ENCODE data around the gene FOXN3.

FOXN3 gene

DNA sequence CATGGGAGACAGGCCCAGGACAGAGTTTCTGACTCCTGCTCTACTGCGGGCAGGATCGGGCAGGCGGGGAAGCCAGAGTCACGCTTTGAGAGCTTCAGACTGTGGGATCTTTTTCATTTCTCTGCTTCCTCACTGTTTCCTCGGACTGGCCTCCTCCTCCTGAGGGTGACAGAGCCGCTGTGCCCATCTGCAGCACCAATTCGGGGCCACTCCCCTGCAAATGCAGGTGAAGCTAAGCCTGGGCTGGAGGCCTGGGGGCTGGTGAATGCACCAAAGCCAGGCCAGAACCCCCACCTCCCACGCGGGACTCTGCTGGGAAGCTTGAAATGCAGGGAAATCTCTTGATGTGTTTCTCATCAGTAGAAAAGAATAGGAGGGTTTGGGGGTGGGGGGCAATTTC is 77.5 kb downstream of the FOXN3 start:
- DNase-seq (ENCODE audit: low read depth in 2 of 3, low spot score in 1 of 3): no peak

DNA sequence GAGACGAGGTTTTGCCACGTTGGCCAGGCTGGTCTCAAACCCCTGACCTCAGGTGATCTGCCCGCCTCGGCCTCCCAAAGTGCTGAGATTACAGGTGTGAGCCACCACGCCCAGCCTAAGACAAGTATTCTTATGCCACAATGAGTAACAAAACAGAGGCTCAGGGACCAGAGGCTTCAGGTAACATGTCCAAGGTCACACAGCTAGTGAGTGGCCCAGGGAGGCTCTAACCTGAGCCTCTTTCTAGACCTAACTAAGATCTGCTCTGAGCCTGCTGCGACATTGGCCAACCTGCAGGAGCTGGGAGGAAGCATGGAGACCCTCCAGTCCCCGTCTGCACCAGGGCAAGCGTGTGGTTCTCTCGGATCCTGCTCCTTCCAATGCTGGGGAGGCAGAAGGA is 77.9 kb downstream of the FOXN3 start:
- DNase-seq (ENCODE audit: low read depth in 2 of 3, low spot score in 1 of 3): no peak

DNA sequence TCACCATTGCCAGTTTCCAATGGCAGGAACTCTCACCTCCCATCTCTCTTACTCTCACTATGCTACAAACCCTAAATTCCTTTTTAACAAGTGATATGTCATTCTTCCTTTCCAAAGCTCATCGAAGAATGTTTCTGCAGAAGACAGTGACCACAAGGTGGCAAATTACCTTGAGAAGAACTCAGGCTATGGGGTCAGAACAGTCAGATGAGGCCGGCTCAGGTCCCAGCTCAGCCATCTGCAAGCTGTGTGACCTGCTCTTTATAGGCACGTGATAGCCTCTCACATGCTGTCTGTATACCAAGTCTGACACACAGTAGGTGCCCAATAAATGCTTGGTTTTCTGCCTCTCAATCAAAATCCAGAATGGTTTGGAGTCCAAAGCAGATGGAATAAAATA is 80.7 kb downstream of the FOXN3 start:
- no peak for DNase-seq (ENCODE audit: low read depth in 2 of 3, low spot score in 1 of 3)

DNA sequence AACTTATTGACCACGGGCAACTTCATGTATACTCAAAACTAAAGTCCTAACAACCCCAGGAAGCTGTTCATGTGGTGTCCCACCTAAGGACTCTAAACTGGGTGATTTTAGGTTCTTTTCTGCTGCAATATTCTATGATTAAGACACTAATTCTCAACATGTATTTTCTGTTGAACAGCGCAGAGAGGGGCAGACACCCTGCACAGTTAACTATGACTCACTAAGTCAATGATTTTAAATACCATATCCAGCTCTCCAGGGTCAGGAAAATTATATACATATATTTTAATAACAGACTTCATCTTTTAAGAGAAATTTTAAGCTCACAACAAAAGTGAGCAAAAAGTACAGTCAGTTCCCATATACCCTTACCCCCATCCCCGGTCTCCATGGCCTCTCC is 85.0 kb downstream of the FOXN3 start:
- DNase-seq (ENCODE audit: low read depth in 2 of 3, low spot score in 1 of 3): no peak

GRCh38 chr14:89331398-89331797 is 85.6 kb downstream of the FOXN3 start:
- no peak for DNase-seq (ENCODE audit: low read depth in 2 of 3, low spot score in 1 of 3)

DNA sequence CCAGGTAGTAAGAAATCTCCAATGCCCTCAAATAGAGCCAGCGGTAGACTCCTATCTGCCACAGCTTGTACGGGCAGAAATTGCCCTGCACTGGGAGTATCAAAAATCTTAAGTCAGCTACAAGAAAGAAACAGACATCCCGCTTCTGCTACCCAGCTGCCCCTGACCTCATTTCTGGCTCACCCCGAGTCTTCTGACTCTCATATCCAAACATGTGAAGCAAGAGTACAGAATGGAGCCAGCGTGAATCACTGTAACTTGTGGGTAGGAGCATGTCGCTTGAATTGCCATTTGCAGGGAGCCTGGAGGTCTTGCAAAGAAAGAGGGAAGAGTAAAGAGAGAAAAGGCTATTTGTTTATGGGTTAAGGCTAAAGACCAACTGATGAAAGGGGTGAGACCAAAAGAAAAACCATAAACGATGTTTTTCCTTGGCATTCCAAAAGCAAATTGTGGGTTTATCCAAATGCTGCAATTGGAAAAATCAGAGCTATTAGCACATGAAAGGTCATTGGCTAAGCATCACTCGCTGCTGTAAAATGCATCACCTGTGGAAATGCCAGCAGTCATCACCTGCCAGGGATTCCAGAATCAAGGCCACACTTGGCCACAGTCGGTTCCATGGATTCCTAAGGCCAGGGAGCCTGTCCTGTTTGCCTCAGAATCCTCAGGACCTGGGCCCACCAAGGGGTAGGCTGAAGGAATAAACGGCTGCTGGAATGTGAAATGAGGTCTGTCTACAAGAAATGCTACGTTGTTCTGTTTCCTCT is 86.6 kb downstream of the FOXN3 start:
- DNase-seq (ENCODE audit: low read depth in 2 of 3, low spot score in 1 of 3): no peak

DNA sequence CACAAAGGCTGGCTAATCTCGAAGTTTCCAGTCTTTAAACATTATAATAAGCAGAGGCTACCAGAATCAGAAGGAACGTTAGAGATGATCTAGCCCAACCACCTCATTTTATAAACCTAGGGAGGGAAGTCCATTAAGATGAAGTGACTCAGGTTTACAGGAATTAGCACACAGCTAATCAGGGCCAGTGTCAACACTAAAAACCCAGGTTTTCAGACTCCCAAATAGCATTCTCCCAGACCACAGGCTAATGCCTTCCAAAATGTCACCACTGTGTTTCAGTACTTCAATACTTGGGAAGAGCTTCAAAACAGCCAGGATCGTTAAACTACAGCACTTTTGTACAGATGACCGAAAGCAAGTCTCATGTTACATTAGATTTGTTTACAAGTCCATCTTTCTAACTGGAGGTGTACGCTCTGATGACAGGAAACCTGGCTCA is 89.2 kb downstream of the FOXN3 start:
- DNase-seq (ENCODE audit: low read depth in 2 of 3, low spot score in 1 of 3): no peak

DNA sequence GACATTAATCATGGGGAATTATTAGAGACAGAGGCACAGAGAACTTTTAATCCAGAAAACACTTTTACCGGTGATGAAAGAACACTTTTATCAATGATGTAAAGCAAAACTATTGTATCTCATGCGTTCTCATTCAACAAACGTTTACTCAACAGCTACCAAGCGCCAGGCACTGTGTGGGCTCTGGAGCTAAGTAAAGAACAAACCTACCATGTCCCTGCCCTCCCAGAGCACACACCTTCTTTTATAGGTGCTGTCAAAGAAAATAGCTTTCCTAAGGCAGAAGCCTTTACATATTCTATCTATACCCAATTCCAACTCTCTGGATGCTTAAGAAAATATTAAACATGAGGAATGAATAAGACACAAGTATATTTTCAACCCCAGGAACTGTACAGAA is 91.1 kb downstream of the FOXN3 start:
- DNase-seq (ENCODE audit: low read depth in 2 of 3, low spot score in 1 of 3): no peak

DNA sequence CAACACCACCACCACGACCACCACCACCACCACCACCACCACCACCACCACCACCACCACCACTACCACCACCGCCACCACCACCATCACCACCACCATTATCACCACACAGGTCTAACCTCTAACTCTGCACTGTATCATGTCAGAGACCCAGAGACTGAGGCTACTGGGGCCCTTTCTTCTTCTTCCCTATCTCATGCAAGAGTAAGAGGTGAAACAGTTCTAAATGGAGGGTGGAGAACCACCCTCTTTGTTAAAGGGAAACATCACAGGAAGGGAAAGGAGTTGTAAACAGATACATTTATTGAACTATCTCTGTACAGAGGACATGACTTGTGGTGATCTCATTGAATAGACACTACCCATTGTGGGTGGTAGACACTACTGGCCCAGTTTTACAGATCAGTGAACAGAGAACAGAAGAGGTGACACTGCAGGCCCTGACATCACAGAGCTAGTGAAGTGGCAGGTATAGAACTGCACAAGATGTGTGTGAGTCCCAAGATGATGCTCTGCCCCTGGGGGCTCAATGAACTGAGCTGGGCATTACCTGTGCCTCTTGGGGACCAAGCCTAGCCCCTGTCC is 91.6 kb downstream of the FOXN3 start:
- no peak for DNase-seq (ENCODE audit: low read depth in 2 of 3, low spot score in 1 of 3)

GRCh38 chr14:89324501-89325298 is 92.3 kb downstream of the FOXN3 start:
- no peak for DNase-seq (ENCODE audit: low read depth in 2 of 3, low spot score in 1 of 3)

DNA sequence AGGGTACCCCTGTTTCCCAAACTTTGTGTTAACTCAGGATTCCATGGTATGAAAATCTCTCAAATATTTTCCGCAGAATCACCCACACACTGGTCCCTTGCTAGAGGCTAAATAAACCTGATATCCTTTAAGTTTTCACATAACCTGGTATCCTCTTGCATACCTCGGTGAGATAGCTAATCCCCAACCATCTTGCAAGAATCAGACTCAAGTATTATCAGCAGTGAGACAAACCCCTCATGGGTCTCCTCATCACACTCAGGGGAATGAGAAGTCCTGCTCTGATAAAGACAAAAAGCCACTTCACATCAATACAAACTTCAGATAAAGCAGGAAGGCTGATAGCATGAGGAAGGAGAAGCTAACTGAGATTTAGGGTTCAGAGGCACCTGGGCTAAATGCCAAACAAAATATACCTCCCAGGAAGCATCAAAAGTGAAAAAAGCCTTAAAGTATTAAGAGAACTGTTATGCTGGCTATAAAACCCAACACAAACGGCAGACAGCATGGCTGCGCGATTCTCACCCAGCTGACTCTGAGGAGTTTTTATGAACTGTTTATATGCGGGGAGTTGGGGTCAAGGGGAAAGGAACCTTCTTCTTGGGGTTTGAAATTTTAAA is 96.5 kb downstream of the FOXN3 start:
- no peak for DNase-seq (ENCODE audit: low read depth in 2 of 3, low spot score in 1 of 3)

DNA sequence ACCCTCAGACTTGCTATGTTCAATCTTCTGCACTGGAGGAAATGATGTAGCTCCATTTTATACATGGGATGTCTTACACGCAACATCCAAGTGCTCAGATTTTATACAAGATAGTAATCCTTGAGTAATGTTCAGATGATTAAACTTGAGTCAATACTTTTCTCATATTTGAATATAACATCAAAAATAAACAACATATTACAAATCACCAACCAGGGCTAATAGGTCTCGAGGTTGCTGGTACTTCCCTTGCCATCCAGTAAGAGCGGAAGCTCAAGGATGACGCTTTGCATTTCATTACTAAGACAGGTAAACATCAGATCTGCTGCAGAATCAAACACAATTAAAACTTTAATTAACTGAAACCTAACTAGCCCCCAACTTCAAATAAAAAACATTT is 97.3 kb downstream of the FOXN3 start:
- DNase-seq (ENCODE audit: low read depth in 2 of 3, low spot score in 1 of 3): no peak

GRCh38 chr14:89317051-89317691 is 99.9 kb downstream of the FOXN3 start:
- no peak for DNase-seq (ENCODE audit: low read depth in 2 of 3, low spot score in 1 of 3)

DNA sequence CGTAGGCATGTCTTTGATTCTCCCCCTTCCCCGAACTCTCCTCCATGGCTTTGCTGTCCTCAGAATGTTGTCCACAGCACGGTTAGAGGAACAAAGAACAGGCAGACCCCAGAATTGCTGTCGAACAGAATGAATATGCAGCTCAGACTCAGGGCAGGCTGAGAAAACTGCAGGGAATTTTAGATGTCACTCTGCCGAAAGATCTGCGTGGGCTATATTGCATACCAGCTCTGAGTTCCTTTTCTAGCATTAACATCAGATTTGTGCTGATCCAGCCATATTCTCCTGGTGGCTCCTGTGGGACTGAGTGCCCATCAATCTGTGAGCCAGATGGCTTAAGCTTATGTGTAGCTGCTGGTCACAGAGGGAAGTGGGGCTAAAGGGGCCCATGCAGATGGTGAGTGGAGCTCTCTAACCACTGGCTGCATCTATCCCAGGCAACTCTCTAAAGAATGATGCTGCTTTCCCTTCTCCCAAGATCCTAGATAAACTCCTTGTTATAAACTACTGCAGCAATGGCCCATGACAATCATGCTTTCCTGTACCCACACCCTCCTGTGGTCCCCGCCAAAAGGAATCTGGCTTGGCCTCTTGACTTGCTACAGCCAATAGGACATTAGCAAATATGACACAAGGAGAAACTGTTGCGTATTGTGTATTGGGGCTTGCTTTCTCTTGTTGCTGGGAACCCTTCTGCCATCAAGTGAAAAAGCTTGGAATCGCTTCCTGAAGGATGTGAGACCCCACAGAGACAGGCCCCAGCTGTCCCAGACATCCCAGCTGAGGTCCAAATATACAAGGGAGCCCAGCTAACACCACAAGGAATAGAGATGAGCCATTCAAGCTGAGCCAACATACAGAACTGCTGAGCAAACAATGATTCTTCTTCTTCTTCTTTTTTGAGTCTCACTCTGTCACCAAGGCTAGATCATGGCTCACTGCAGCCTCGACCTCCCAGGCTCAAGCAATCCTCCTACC is 101.3 kb downstream of the FOXN3 start:
- DNase-seq (ENCODE audit: low read depth in 2 of 3, low spot score in 1 of 3): no peak

DNA sequence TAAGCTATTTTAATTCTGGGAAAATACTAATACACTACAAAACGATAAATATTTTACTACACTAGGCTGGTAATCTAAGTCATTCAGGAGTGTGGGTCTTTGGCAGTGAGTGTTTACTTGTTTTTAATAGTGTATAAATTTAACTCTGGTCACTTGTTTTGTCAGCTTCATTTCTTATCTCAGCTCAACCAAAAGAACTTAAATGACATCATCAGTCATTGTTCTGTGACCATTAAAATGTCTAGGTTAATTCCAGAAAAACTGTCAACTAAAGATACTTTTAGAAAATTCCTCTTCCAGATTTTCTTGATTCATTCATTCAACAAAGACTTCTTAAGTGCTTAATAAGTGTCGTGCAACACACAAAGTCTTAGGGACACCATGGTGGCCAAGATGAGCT is 102.8 kb downstream of the FOXN3 start:
- DNase-seq (ENCODE audit: low read depth in 2 of 3, low spot score in 1 of 3): no peak

- DNase-seq (ENCODE audit: low read depth in 2 of 3, low spot score in 1 of 3): no peak
These were observed 104.1 kb downstream of the FOXN3 start for GRCh38 chr14:89312932-89313331.

DNA sequence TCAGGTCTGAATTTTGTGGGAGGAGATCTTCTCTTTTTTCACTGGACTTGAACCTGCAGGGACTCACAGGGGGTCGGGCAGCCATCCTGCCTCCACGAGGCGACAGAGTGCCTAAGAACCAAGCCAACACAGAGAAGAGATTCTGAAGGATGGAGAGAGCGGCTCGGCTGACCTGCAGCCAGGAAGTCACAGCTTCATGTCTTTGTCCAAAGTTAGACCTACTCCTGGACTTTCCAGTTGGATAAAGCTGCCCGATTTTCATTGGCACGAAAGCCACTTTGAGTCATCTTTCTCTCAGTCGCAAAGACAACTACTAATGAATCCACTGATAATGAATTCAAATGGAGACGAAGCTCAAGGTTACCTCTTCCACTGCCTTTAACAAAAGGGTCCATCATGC is 106.8 kb downstream of the FOXN3 start:
- no peak for DNase-seq (ENCODE audit: low read depth in 2 of 3, low spot score in 1 of 3)

DNA sequence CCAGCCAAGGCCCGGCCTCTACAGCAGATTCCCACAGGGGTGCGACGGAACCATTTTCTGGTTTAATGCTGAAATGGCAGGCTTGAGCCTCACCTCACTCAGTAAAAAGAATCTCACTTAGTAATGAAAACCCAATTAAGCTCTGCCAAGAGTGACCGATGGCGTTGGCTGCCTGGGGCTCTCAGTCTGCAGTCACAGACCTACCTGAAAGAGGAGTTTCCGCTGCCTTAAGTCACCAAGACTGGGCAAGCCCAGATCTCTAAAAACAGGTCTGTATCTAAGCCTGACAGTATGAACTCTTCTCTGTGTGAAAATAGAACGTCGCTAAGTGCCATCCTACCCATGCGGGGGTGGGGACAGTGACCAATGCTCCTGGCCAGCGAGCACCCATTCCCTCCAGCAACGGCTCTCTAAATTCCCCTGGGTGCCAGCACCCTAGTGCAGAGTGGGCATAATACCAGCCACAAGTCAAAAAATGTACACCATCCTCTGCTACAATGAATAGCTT is 107.3 kb downstream of the FOXN3 start:
- DNase-seq (ENCODE audit: low read depth in 2 of 3, low spot score in 1 of 3): no peak

GRCh38 chr14:89308232-89308959 is 108.6 kb downstream of the FOXN3 start:
- no peak for DNase-seq (ENCODE audit: low read depth in 2 of 3, low spot score in 1 of 3)
